ENCODE data around the gene LENEP. TPM values are rescaled to one million over a fixed set of nuclear protein-coding genes. Genes with fewer than 3 reads are reported as not detected.

Gene LENEP
- total RNA-seq, 1 donor from 2014 or later = not detected

DNA sequence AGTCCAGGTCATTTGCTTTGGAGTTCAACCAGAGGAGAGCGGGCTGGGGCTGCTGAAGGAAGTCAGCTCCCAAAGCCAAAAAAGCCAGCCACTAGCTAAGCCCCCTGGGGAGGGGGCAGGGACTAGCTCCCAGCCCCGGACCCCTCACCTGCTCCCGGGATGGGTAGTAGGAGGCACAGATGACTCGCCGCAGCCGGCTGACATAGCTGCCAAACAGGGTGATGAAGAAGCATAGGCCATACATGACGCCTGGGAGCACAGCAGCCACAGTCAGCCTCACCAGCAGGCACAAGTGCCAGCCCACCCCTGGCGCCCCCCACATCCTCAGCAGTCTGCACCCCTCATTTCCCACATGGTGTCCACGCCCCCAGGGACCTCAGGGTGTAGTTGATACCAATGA, 32.8 kb downstream of the LENEP start:
- no peak for TF ChIP-seq EZH2 (IDR thresholded peaks at IDR 0.05; ENCODE audit: insufficient read depth, low read length)
- TF ChIP-seq, protein P1, sequence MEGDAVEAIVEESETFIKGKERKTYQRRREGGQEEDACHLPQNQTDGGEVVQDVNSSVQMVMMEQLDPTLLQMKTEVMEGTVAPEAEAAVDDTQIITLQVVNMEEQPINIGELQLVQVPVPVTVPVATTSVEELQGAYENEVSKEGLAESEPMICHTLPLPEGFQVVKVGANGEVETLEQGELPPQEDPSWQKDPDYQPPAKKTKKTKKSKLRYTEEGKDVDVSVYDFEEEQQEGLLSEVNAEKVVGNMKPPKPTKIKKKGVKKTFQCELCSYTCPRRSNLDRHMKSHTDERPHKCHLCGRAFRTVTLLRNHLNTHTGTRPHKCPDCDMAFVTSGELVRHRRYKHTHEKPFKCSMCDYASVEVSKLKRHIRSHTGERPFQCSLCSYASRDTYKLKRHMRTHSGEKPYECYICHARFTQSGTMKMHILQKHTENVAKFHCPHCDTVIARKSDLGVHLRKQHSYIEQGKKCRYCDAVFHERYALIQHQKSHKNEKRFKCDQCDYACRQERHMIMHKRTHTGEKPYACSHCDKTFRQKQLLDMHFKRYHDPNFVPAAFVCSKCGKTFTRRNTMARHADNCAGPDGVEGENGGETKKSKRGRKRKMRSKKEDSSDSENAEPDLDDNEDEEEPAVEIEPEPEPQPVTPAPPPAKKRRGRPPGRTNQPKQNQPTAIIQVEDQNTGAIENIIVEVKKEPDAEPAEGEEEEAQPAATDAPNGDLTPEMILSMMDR (IDR thresholded peaks at IDR 0.05; ENCODE audit: insufficient read depth, low read depth, low read length) = no peak
- Histone ChIP-seq H3K27me3 (ENCODE audit: insufficient read depth, low read length) (no peaks in the 10 kb centered on the region), H3K4me2 (ENCODE audit: low read length) (no peak overlapping the region), H3K9ac (ENCODE audit: low read length) (no peak overlapping the region), H3K36me3 (ENCODE audit: insufficient read depth, low read length) (no peaks in the 10 kb centered on the region), H3K4me3 (ENCODE audit: insufficient read depth, low read depth, low read length) (no peak overlapping the region), H3K79me2 (ENCODE audit: insufficient read depth, low read length) (no peaks in the 10 kb centered on the region), H3K27ac (ENCODE audit: low read depth, low read length) (no peak overlapping the region), H4K20me1 (ENCODE audit: insufficient read depth, low read length) (no peaks in the 10 kb centered on the region), H3K9me3 (ENCODE audit: insufficient read depth, low read depth, low read length) (no peaks in the 10 kb centered on the region), H3K4me1 (ENCODE audit: insufficient read depth, low read length) (no peaks in the 10 kb centered on the region), H2AFZ (ENCODE audit: low read depth, low read length) (no peak overlapping the region)
- no peaks in the 10 kb centered on the region for H3K9me3 Mint-ChIP-seq (ENCODE audit: unreplicated experiment)
- H3K4me1 Mint-ChIP-seq (ENCODE audit: low read depth, unreplicated experiment) = peaks cover 7% of the 10 kb centered on the region
- no peaks in the 10 kb centered on the region for H3K36me3 Mint-ChIP-seq (ENCODE audit: low read depth, unreplicated experiment)
- FAIRE-seq = no peak
- no peak overlapping the region for H3K27ac Mint-ChIP-seq (ENCODE audit: unreplicated experiment)
- no peak overlapping the region for H3K4me3 Mint-ChIP-seq (ENCODE audit: unreplicated experiment)
- peaks cover 13% of the 10 kb centered on the region for H3K27me3 Mint-ChIP-seq (ENCODE audit: low read depth, unreplicated experiment)
- no peak for DNase-seq (ENCODE audit: low read depth)

DNA sequence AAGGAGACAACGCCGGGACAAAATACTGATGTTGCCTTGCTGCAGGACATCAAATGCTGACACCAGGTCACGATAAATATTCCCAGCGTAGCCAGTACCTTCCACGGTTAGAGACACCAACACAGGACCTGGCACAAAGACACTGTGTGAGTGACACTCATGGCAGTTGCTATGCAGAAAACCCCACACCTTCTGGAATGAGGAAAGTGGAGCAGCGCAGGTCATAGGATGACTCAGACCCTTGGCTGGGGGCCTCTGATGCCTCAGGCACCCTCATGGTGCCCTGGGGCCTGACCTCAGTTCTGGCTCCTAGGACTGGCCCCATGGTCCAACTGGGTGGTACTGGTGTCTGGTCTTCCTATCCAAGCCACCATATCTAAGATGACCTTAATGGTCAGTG, 33.2 kb downstream of the LENEP start:
- Histone ChIP-seq H4K20me1 (ENCODE audit: insufficient read depth, low read length) (no peaks in the 10 kb centered on the region), H3K79me2 (ENCODE audit: insufficient read depth, low read length) (no peaks in the 10 kb centered on the region), H3K27me3 (ENCODE audit: insufficient read depth, low read length) (no peaks in the 10 kb centered on the region), H2AFZ (ENCODE audit: low read depth, low read length) (no peak overlapping the region), H3K36me3 (ENCODE audit: insufficient read depth, low read length) (no peaks in the 10 kb centered on the region), H3K9me3 (ENCODE audit: insufficient read depth, low read depth, low read length) (no peaks in the 10 kb centered on the region), H3K4me1 (ENCODE audit: insufficient read depth, low read length) (no peaks in the 10 kb centered on the region), H3K9ac (ENCODE audit: low read length) (no peak overlapping the region), H3K4me3 (ENCODE audit: insufficient read depth, low read depth, low read length) (no peak overlapping the region), H3K4me2 (ENCODE audit: low read length) (no peak overlapping the region), H3K27ac (ENCODE audit: low read depth, low read length) (no peak overlapping the region)
- peaks cover 13% of the 10 kb centered on the region for H3K27me3 Mint-ChIP-seq (ENCODE audit: low read depth, unreplicated experiment)
- H3K9me3 Mint-ChIP-seq (ENCODE audit: unreplicated experiment) = no peaks in the 10 kb centered on the region
- no peak for FAIRE-seq
- TF ChIP-seq EZH2 (IDR thresholded peaks at IDR 0.05; ENCODE audit: insufficient read depth, low read length) = no peak
- TF ChIP-seq, protein P1 (IDR thresholded peaks at IDR 0.05; ENCODE audit: insufficient read depth, low read depth, low read length) = no peak
- H3K36me3 Mint-ChIP-seq (ENCODE audit: low read depth, unreplicated experiment) = no peaks in the 10 kb centered on the region
- no peak for DNase-seq (ENCODE audit: low read depth)
- no peak overlapping the region for H3K4me3 Mint-ChIP-seq (ENCODE audit: unreplicated experiment)
- no peak overlapping the region for H3K27ac Mint-ChIP-seq (ENCODE audit: unreplicated experiment)
- peaks cover 7% of the 10 kb centered on the region for H3K4me1 Mint-ChIP-seq (ENCODE audit: low read depth, unreplicated experiment)

- Histone ChIP-seq H3K79me2 (ENCODE audit: insufficient read depth, low read length) (no peaks in the 10 kb centered on the region), H3K4me1 (ENCODE audit: insufficient read depth, low read length) (no peaks in the 10 kb centered on the region), H4K20me1 (ENCODE audit: insufficient read depth, low read length) (no peaks in the 10 kb centered on the region), H3K4me3 (ENCODE audit: insufficient read depth, low read depth, low read length) (no peak overlapping the region), H3K4me2 (ENCODE audit: low read length) (no peak overlapping the region), H3K9ac (ENCODE audit: low read length) (no peak overlapping the region), H3K9me3 (ENCODE audit: insufficient read depth, low read depth, low read length) (no peaks in the 10 kb centered on the region), H3K36me3 (ENCODE audit: insufficient read depth, low read length) (no peaks in the 10 kb centered on the region), H3K27me3 (ENCODE audit: insufficient read depth, low read length) (no peaks in the 10 kb centered on the region), H3K27ac (ENCODE audit: low read depth, low read length) (no peak overlapping the region), H2AFZ (ENCODE audit: low read depth, low read length) (no peak overlapping the region)
- H3K27ac Mint-ChIP-seq (ENCODE audit: unreplicated experiment) = no peak overlapping the region
- H3K4me1 Mint-ChIP-seq (ENCODE audit: low read depth, unreplicated experiment) = no peaks in the 10 kb centered on the region
- H3K27me3 Mint-ChIP-seq (ENCODE audit: low read depth, unreplicated experiment) = peaks cover 25% of the 10 kb centered on the region
- no peak for FAIRE-seq
- H3K9me3 Mint-ChIP-seq (ENCODE audit: unreplicated experiment) = no peaks in the 10 kb centered on the region
- peaks cover 5% of the 10 kb centered on the region for H3K36me3 Mint-ChIP-seq (ENCODE audit: low read depth, unreplicated experiment)
- H3K4me3 Mint-ChIP-seq (ENCODE audit: unreplicated experiment) = no peak overlapping the region
- no peak for DNase-seq (ENCODE audit: low read depth)
- TF ChIP-seq EZH2 (IDR thresholded peaks at IDR 0.05; ENCODE audit: insufficient read depth, low read length) = no peak
- TF ChIP-seq, protein P1 (IDR thresholded peaks at IDR 0.05; ENCODE audit: insufficient read depth, low read depth, low read length) = no peak
These were observed 36.3 kb downstream of the LENEP start for GRCh38 chr1:155029513-155030242.
